Measurements from ENCODE around the gene FAM167B. TPM values are rescaled to one million over a fixed set of nuclear protein-coding genes. Genes with fewer than 3 reads are reported as not detected.
"Not testable (repeated sequence)": the region's sequence is repeated elsewhere in the genome, so short reads cannot be mapped to it uniquely, and the experiment has no call there.

The FAM167B gene
- total RNA-seq, 3 donors from 2014 or later: 0.25 TPM; not detected in 2

- peaks cover 12% of the 10 kb centered on the region for H3K36me3 Mint-ChIP-seq (ENCODE audit: insufficient read depth)
- no peak for ATAC-seq
- peak overlapping the region; percentile 96 for H3K4me3 Mint-ChIP-seq
- peaks cover 42% of the 10 kb centered on the region for H3K4me1 Mint-ChIP-seq (ENCODE audit: low read depth)
- no peaks in the 10 kb centered on the region for H3K27me3 Mint-ChIP-seq (ENCODE audit: low read depth)
- DNase-seq: no peak
- H3K9me3 Mint-ChIP-seq: no peaks in the 10 kb centered on the region
These were observed 44.2 kb downstream of the FAM167B start for GRCh38 chr1:32291145-32291707.

- ATAC-seq (peak; percentile 98), DNase-seq (peak; percentile 95)
- Mint-ChIP-seq H3K27me3 (ENCODE audit: low read depth) (no peaks in the 10 kb centered on the region), H3K4me3 (peak within 1 kb of the TSS; percentile 96), H3K9me3 (no peaks in the 10 kb centered on the region), H3K36me3 (ENCODE audit: insufficient read depth) (peaks cover 13% of the 10 kb centered on the region), H3K4me1 (ENCODE audit: low read depth) (peaks cover 49% of the 10 kb centered on the region)
These were observed 44.9 kb downstream of the FAM167B start, which contains the start of gene HDAC1 for GRCh38 chr1:32291708-32292538. Gene HDAC1 (plus strand): TSS chr1:32292083. CDS start chr1:32292170, 87 bp downstream.

GRCh38 chr1:32298211-32298610 lies 51.2 kb downstream of the FAM167B start:
- H3K9me3 Mint-ChIP-seq; H3K27me3 Mint-ChIP-seq (ENCODE audit: low read depth); ATAC-seq: not testable (repeated sequence)

More at GRCh38 chr1:32298211-32298610, 51.2 kb downstream of the FAM167B start:
- DNase-seq, H3K4me3 Mint-ChIP-seq: not testable (repeated sequence)
- Mint-ChIP-seq H3K4me1 (ENCODE audit: low read depth) (peaks cover 63% of the 10 kb centered on the region), H3K36me3 (ENCODE audit: insufficient read depth) (peaks cover 23% of the 10 kb centered on the region)

Other genes with a start within 250 kb of the FAM167B start
- 100 to 1,000 TPM; 186 to 191 (median 187) TPM for gene KHDRBS1, start 233.4 kb upstream of the FAM167B start, total RNA-seq
- gene TMEM39B, start 174.3 kb upstream of the FAM167B start, total RNA-seq: 10 to 100 TPM; 26.9 to 30.4 (median 27.8) TPM
- 10 to 100 TPM; 82.6 to 90.0 (median 88.1) TPM for gene KPNA6, start 139.2 kb upstream of the FAM167B start, total RNA-seq
- gene TXLNA, start 67.5 kb upstream of the FAM167B start, total RNA-seq: 10 to 100 TPM; 80.7 to 86.6 (median 86.0) TPM
- gene CCDC28B, start 46.6 kb upstream of the FAM167B start, total RNA-seq: 10 to 100 TPM in 1 of 3 donors, 1 to 10 TPM in 2; 6.7 to 10.0 (median 7.8) TPM
- 1 to 10 TPM; 2.2 to 3.0 (median 2.9) TPM for gene IQCC, start 41.6 kb upstream of the FAM167B start, total RNA-seq
- not detected for gene DCDC2B, start 38.1 kb upstream of the FAM167B start, total RNA-seq
- gene TMEM234, start 24.9 kb upstream of the FAM167B start, total RNA-seq: 1 to 10 TPM; 8.0 to 9.2 (median 8.2) TPM
- 100 to 1,000 TPM; 404 to 436 (median 434) TPM for gene EIF3I, start 24.8 kb upstream of the FAM167B start, total RNA-seq
- gene LCK, start 4.0 kb downstream of the FAM167B start, total RNA-seq: 100 to 1,000 TPM; 187 to 238 (median 237) TPM
- 100 to 1,000 TPM; 168 to 177 (median 173) TPM for gene HDAC1, start 44.9 kb downstream of the FAM167B start, total RNA-seq
- 10 to 100 TPM; 25.3 to 33.5 (median 27.8) TPM for gene MARCKSL1, start 89.0 kb downstream of the FAM167B start, total RNA-seq
- 1 to 10 TPM; 2.7 to 3.5 (median 3.2) TPM for gene FAM229A, start 115.3 kb downstream of the FAM167B start, total RNA-seq
- gene TSSK3, start 115.3 kb downstream of the FAM167B start, total RNA-seq: under 1 TPM; 0.71 to 0.98 (median 0.92) TPM
- 10 to 100 TPM; 42.2 to 56.8 (median 46.6) TPM for gene BSDC1, start 147.2 kb downstream of the FAM167B start, total RNA-seq
- not detected for gene ZBTB8B, start 217.8 kb downstream of the FAM167B start, total RNA-seq

Data from activated T-cell treated with anti-CD3 and anti-CD28 coated beads, Interleukin-2, amount 50 U/mL, for 4 hours (primary cell).